Activated CD8-positive, alpha-beta memory T cell treated with anti-CD3 and anti-CD28 coated beads, Interleukin-2, amount 10 ng/mL, durations not matched to agents 7 days and 5 days (primary cell): Measurements from ENCODE around the gene SRMS. TPM values are rescaled to one million over a fixed set of nuclear protein-coding genes. Genes with fewer than 3 reads are reported as not detected.

ENCODE experiments used
- ATAC-seq: fragments of 150-1000 bp; cut with Tn5 transposase; one replicate; pipeline ENCODE4 v1.10.0; 2021; ENCODE audit warnings: moderate library complexity
- CTCF ChIA-PET: fragments of 350-600 bp; sonication (Branson Sonifier 250); formaldehyde crosslinking; loops from one replicate; lab custom pipeline; 2021; ENCODE audit warnings: antibody characterized with exemption; lab: Charles Lee
- DNase-seq: peaks from one replicate; pipeline ENCODE4 v3.0.0-alpha.2; 2020
- H3K27ac Mint-ChIP-seq: one replicate; pipeline ENCODE4 v1.8.0; 2021; ENCODE audit warnings: mild to moderate bottlenecking, mixed read lengths
- H3K27me3 Mint-ChIP-seq: one replicate; pipeline ENCODE4 v1.8.0; 2021; ENCODE audit warnings: mixed read lengths
- H3K36me3 Mint-ChIP-seq: one replicate; pipeline ENCODE4 v1.8.0; 2021; ENCODE audit warnings: mild to moderate bottlenecking, mixed read lengths
- H3K4me1 Mint-ChIP-seq: one replicate; pipeline ENCODE4 v1.8.0; 2021; ENCODE audit warnings: mixed read lengths
- H3K4me3 Mint-ChIP-seq: one replicate; pipeline ENCODE4 v1.8.0; 2021; ENCODE audit warnings: mild to moderate bottlenecking, moderate library complexity, mixed read lengths
- H3K9me3 Mint-ChIP-seq: one replicate; pipeline ENCODE4 v1.8.0; 2022; ENCODE audit warnings: low read depth, mixed read lengths
- total RNA-seq, 2 experiments: library from RNA; stranded (reverse); gene quantifications; one replicate each; pipeline ENCODE4 v1.2.3, GENCODE V29; 2021

SRMS gene
- total RNA-seq, 2 experiments from 2014 or later: not detected

- no peak for ATAC-seq
- H3K27ac Mint-ChIP-seq: no peak overlapping the region
- no peaks in the 10 kb centered on the region for H3K4me1 Mint-ChIP-seq
- DNase-seq: no peak
- peaks cover 26% of the 10 kb centered on the region for H3K27me3 Mint-ChIP-seq
- no peaks in the 10 kb centered on the region for H3K9me3 Mint-ChIP-seq
- CTCF ChIA-PET: no interaction called here
- H3K4me3 Mint-ChIP-seq: no peak overlapping the region
- no peaks in the 10 kb centered on the region for H3K36me3 Mint-ChIP-seq
These were observed 49.3 kb downstream of the SRMS start for GRCh38 chr20:63497946-63498935.

DNA sequence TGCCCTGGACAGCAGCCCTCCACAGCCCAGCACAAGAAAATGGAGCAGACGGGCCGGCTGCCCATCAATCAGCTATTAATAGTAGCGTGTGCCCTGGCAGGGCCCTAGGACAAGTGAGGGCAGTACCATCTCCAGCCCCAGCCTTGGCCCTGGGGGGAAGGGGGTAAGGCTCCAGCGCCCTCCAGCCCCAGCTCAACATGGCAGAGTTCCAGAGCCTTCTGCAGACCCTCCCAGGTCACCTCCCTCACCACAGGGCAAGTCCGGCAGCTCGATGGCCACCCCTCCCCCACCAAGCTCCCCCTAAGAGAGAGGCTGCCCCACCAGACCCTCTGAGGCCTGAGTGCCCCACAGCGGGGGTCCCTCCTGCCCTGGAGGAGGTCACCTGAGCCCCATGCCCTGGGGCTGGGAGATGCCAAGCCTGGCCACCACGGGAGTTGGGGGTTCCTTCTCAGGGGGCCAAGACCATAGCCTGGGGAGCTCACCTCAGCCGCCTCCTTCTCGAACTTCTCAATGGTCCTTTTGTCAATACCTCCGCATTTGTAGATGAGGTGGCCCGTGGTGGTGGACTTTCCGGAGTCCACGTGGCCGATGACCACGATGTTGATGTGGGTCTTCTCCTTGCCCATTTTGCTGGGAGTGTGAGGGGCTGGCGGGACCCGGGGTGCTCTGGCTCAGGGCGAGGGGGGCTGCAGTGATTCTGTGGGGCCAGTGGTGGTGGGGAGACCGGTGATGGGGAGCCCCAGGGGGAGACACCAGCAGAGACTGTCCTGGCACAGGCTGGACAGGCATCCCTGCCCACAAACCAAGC lies 50.2 kb downstream of the SRMS start:
- Mint-ChIP-seq H3K27me3 (peaks cover 26% of the 10 kb centered on the region), H3K36me3 (no peaks in the 10 kb centered on the region), H3K4me3 (no peak overlapping the region), H3K4me1 (no peaks in the 10 kb centered on the region), H3K9me3 (no peaks in the 10 kb centered on the region), H3K27ac (no peak overlapping the region)
- DNase-seq (no peak), ATAC-seq (no peak)
- CTCF ChIA-PET: interaction anchor here (0.6 to 2.2 kb wide), 15 partner anchors 11 to 623 kb away, joined by 3 to 11 read pairs (median 4); partner anchors contain the start of genes PPDPF, PTK6 and TPD52L2

DNA sequence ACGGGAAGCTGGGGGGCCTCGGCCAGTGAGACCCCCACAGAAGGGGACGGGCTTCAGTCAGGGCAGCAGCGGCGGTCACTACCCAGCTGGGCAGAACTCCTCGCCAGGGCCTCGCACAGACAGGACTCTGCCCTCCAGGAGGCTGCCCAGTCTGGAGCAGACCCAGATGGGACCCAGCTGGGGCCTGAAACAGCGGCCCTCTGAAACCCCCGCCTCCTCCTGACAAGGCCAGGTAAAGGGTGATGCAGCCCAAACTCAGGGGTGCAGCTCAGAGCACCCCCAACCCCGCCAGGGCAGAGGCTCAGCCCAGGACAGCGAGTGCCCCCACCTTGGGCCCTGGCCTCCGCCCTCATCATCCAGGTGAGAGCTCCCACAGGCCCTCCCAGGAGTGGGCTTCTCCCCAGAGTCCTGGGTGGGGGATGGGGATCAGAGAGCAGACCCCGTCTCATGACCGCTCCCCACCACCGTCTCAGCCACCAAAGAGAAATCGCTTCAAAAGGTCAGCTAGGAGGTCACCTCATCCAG lies 50.9 kb downstream of the SRMS start:
- DNase-seq: no peak
- peaks cover 3% of the 10 kb centered on the region for H3K9me3 Mint-ChIP-seq
- no peak overlapping the region for H3K4me3 Mint-ChIP-seq
- H3K27ac Mint-ChIP-seq: no peak overlapping the region
- H3K27me3 Mint-ChIP-seq: peaks cover 26% of the 10 kb centered on the region
- ATAC-seq: no peak
- H3K36me3 Mint-ChIP-seq: no peaks in the 10 kb centered on the region
- CTCF ChIA-PET: interaction anchor here (0.6 to 2.2 kb wide), 37 partner anchors 9 to 760 kb away, joined by 3 to 11 read pairs (median 4); partner anchors contain the start of genes ARFGAP1, PPDPF, PTK6 and TPD52L2
- H3K4me1 Mint-ChIP-seq: no peaks in the 10 kb centered on the region

DNA sequence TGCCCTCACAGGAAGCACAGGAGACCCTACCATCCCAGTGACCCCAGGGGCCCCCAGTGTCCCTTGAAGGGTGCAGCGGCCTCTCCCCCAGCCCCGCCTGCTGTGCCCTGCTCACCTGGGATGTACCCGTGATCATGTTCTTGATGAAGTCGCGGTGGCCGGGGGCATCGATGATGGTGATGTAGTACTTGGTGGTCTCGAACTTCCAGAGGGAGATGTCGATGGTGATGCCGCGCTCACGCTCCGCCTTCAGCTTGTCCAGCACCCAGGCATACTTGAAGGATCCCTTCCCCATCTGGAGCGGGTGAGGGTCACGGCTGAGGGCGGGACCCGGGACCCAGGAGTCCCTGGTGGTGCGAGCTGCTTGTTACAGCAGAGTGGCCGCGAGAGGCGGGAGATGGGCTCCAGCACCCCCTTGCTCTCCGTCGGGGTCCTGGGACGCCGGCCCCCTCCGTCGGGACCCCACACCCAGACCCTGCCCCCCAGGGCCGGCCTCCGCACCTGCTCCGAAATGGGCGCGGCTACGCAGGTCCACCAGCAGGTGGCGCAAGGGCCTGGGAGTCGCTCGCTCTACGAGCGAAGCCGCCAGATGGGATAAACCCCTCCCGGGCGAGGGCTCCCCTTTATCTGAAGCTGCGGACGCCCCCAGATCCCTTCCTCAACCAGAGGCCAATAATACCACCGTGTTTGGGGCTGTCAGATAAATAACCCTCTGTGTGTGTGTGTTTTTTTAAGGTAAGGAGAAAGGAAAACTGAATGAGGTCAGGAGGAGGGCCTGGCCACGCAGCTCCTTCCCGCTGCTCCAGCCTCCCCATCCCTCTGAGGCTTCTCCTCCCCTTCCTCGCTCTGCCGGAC lies 51.6 kb downstream of the SRMS start:
- CTCF ChIA-PET: interaction anchor here (0.6 to 2.2 kb wide), 36 partner anchors 10 to 761 kb away, joined by 3 to 11 read pairs (median 4); partner anchors contain the start of genes ARFGAP1, PPDPF, PTK6 and TPD52L2
- Mint-ChIP-seq H3K27ac (no peak overlapping the region), H3K27me3 (peaks cover 26% of the 10 kb centered on the region), H3K9me3 (peaks cover 3% of the 10 kb centered on the region), H3K4me1 (no peaks in the 10 kb centered on the region), H3K4me3 (no peak overlapping the region), H3K36me3 (no peaks in the 10 kb centered on the region)
- DNase-seq (peak; percentile 79), ATAC-seq (peak; percentile 77)

DNA sequence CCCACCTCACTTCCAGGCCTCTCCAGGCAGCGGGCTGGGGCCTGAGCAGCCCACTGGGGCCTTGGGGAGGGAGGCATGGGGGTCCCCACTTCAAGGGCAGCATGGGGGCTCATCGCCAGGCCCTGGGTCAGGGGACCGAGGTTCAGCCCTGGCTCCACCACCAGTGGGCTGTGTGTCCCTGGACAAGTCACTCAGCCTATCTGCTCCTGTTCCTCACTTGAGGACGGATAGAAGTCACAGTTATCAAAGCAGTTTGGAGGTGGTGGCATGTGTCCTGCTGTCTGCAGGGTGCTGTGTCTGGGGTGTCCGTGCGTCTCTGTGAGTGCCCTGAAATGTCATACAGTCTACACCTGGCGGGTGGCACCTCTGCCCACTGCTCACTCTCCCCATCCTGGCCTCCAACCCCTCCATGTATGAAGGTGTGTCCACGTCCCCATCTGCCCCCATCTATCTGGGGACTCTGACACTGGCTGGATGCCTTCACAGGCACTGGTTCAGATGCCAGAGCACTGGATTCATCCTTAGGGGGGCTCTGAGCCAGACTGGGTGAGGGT lies 52.3 kb downstream of the SRMS start:
- CTCF ChIA-PET: interaction anchor here (0.9 to 2.2 kb wide), 12 partner anchors 11 to 588 kb away, joined by 3 to 11 read pairs (median 4); partner anchors contain the start of gene PTK6
- H3K27me3 Mint-ChIP-seq: peaks cover 22% of the 10 kb centered on the region
- ATAC-seq (no peak), DNase-seq (no peak)
- H3K27ac Mint-ChIP-seq: no peak overlapping the region
- H3K36me3 Mint-ChIP-seq: no peaks in the 10 kb centered on the region
- H3K4me3 Mint-ChIP-seq: no peak overlapping the region
- H3K4me1 Mint-ChIP-seq: no peaks in the 10 kb centered on the region
- peaks cover 3% of the 10 kb centered on the region for H3K9me3 Mint-ChIP-seq

- H3K9me3 Mint-ChIP-seq: peaks cover 3% of the 10 kb centered on the region
- no peaks in the 10 kb centered on the region for H3K36me3 Mint-ChIP-seq
- ATAC-seq (no peak), DNase-seq (no peak)
- no peaks in the 10 kb centered on the region for H3K4me1 Mint-ChIP-seq
- CTCF ChIA-PET: interaction anchor here (1.2 kb wide), 1 partner anchor 369 kb away, joined by 3 read pairs; no protein-coding TSS in a partner anchor
- H3K27me3 Mint-ChIP-seq: peaks cover 18% of the 10 kb centered on the region
- H3K4me3 Mint-ChIP-seq: no peak overlapping the region
- no peak overlapping the region for H3K27ac Mint-ChIP-seq
These were observed 53.0 kb downstream of the SRMS start for GRCh38 chr20:63494420-63495166.

- CTCF ChIA-PET: interaction anchor here (0.6 to 1.3 kb wide), 3 partner anchors 27 to 495 kb away, joined by 3 to 5 read pairs (median 3); partner anchors contain the start of gene PPDPF
- no peak for DNase-seq
- no peak for ATAC-seq
- H3K27ac Mint-ChIP-seq: no peak overlapping the region
- no peak overlapping the region for H3K4me3 Mint-ChIP-seq
- no peaks in the 10 kb centered on the region for H3K4me1 Mint-ChIP-seq
- peaks cover 18% of the 10 kb centered on the region for H3K27me3 Mint-ChIP-seq
- no peaks in the 10 kb centered on the region for H3K36me3 Mint-ChIP-seq
- peaks cover 3% of the 10 kb centered on the region for H3K9me3 Mint-ChIP-seq
These were observed 53.5 kb downstream of the SRMS start for GRCh38 chr20:63494084-63494419.

GRCh38 chr20:63493563-63494020 lies 54.0 kb downstream of the SRMS start:
- no peak overlapping the region for H3K4me3 Mint-ChIP-seq
- peaks cover 18% of the 10 kb centered on the region for H3K27me3 Mint-ChIP-seq
- no peaks in the 10 kb centered on the region for H3K4me1 Mint-ChIP-seq
- DNase-seq: no peak
- no peak for ATAC-seq
- H3K27ac Mint-ChIP-seq: no peak overlapping the region
- H3K36me3 Mint-ChIP-seq: no peaks in the 10 kb centered on the region
- peaks cover 3% of the 10 kb centered on the region for H3K9me3 Mint-ChIP-seq
- CTCF ChIA-PET: interaction anchor here (0.6 to 1.3 kb wide), 3 partner anchors 27 to 495 kb away, joined by 3 to 5 read pairs (median 3); partner anchors contain the start of gene PPDPF

DNA sequence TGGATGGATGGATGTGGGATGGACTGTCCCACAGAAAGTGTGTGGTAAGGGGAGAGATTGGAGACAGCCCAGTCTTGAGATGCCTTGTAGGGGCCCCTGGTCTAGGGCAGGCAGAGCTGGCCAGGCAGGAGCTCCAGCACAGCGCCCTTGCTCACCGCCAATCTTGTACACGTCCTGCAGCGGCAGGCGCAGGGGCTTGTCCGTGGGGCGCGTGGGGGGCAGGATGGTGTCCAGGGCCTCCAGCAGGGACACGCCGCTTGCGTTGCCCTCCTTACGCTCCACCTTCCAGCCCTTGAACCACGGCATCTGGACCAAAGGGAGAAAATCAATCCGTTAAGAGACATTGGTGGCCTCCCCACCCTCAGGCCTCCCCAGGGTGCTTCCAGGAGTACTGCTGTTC lies 54.6 kb downstream of the SRMS start:
- DNase-seq: no peak
- H3K27ac Mint-ChIP-seq: no peak overlapping the region
- H3K9me3 Mint-ChIP-seq: peaks cover 3% of the 10 kb centered on the region
- no peak overlapping the region for H3K4me3 Mint-ChIP-seq
- CTCF ChIA-PET: interaction anchor here (1.3 kb wide), 1 partner anchor 28 kb away, joined by 5 read pairs; the partner anchor contains the start of gene PPDPF
- ATAC-seq: no peak
- no peaks in the 10 kb centered on the region for H3K36me3 Mint-ChIP-seq
- H3K4me1 Mint-ChIP-seq: no peaks in the 10 kb centered on the region
- H3K27me3 Mint-ChIP-seq: peaks cover 18% of the 10 kb centered on the region

GRCh38 chr20:63492518-63492917 lies 55.0 kb downstream of the SRMS start:
- ATAC-seq (no peak), DNase-seq (no peak)
- CTCF ChIA-PET: no interaction called here
- Mint-ChIP-seq H3K36me3 (no peaks in the 10 kb centered on the region), H3K27ac (no peak overlapping the region), H3K4me3 (no peak overlapping the region), H3K9me3 (peaks cover 3% of the 10 kb centered on the region), H3K27me3 (peaks cover 13% of the 10 kb centered on the region), H3K4me1 (no peaks in the 10 kb centered on the region)

GRCh38 chr20:63491635-63492230 lies 55.8 kb downstream of the SRMS start:
- DNase-seq: no peak
- CTCF ChIA-PET: no interaction called here
- Mint-ChIP-seq H3K27me3 (peaks cover 8% of the 10 kb centered on the region), H3K4me3 (no peak overlapping the region), H3K36me3 (no peaks in the 10 kb centered on the region), H3K9me3 (peaks cover 3% of the 10 kb centered on the region), H3K4me1 (no peaks in the 10 kb centered on the region), H3K27ac (no peak overlapping the region)
- ATAC-seq: no peak
